B cell (primary cell): Measurements from ENCODE around the gene LIMS2.

Experiments
- EZH2 ChIP-seq: IDR thresholded peaks from 2 replicates; pipeline ENCODE4 v1.6.1; 2012; ENCODE audit warnings: borderline replicate concordance, low read depth, mild to moderate bottlenecking, moderate library complexity, low read length; ENCODE audit not compliant: insufficient read depth, poor library complexity, severe bottlenecking
- TF ChIP-seq, protein P1 (sequence below): fragments of 200-600 bp; IDR thresholded peaks from one replicate; pipeline ENCODE4 v1.8.0; 2022; ENCODE audit warnings: antibody characterized with exemption, mild to moderate bottlenecking

DNA sequence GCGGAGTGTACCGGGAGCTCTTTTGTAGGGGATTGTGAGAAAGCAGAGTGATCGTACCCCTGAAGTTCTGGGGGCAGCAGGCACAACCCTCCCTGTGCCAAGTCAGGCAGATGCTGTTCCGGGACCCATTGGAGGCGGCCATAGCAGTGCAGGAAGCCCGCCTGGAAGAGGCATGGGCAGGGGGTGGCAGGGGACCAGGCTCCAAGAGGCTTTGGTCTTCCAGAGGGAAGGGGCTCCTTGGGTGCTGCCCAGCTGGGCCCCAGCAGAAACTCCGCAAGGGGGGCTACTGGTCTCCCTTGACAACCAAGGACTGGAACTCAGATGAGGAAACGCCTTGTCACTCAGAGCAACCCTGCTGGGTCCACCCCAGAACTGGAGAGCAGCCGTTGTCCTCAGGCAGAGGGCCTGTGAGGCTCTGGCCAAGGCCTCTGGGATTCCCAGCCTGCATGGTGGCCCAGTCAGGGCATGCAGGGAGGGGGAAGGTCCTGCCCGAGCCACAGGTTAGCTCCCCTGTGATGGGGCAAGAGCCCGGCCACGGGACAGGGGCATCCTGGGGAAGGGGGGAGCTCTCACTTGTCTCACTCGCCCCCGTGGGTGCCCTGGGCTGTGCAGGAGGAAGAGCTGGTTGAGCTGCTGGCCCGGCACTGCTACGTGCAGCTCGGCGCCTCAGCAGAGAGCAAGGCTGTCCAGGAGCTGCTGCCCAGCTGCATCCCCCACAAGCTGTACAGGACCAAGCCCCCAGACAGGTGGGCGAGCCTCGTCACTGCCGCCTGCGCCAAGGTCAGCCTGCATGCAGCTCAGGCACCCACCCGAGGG is 50.4 kb downstream of the LIMS2 start:
- TF ChIP-seq, protein P1, sequence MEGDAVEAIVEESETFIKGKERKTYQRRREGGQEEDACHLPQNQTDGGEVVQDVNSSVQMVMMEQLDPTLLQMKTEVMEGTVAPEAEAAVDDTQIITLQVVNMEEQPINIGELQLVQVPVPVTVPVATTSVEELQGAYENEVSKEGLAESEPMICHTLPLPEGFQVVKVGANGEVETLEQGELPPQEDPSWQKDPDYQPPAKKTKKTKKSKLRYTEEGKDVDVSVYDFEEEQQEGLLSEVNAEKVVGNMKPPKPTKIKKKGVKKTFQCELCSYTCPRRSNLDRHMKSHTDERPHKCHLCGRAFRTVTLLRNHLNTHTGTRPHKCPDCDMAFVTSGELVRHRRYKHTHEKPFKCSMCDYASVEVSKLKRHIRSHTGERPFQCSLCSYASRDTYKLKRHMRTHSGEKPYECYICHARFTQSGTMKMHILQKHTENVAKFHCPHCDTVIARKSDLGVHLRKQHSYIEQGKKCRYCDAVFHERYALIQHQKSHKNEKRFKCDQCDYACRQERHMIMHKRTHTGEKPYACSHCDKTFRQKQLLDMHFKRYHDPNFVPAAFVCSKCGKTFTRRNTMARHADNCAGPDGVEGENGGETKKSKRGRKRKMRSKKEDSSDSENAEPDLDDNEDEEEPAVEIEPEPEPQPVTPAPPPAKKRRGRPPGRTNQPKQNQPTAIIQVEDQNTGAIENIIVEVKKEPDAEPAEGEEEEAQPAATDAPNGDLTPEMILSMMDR: no peak
- no peak for TF ChIP-seq EZH2
